ENCODE results near the gene TBP.
"Not testable (repeated sequence)": the region's sequence is repeated elsewhere in the genome, so short reads cannot be mapped to it uniquely, and the experiment has no call there.

The TBP gene

GRCh38 chr6:170554013-170554795, at the start of gene TBP:
TBP (plus strand) TSS chr6:170554369; CDS start chr6:170557030, 2,661 bp downstream.
- H3K36me3 ChIP-seq (ENCODE audit: control insufficient read depth, low read depth, low read length) = peaks cover 19% of the 10 kb centered on the region
- peak within 1 kb of the TSS; percentile 97 for H3K9ac ChIP-seq (ENCODE audit: low read length)
- H3K4me1 ChIP-seq (ENCODE audit: control insufficient read depth, low read depth, low read length) = peaks cover 9% of the 10 kb centered on the region
- no peaks in the 10 kb centered on the region for H3K9me3 ChIP-seq (ENCODE audit: control insufficient read depth, low read depth, low read length)
- H3K27ac ChIP-seq (ENCODE audit: low read length) = peak within 1 kb of the TSS; percentile 34
- H3K4me3 ChIP-seq (ENCODE audit: low read length) = peak within 1 kb of the TSS; percentile 99
- H3K27me3 ChIP-seq (ENCODE audit: control insufficient read depth, insufficient read depth, low read length) = no peaks in the 10 kb centered on the region

- Histone ChIP-seq H3K27me3 (ENCODE audit: control insufficient read depth, insufficient read depth, low read length) (no peaks in the 10 kb centered on the region), H3K27ac (ENCODE audit: low read length) (no peak overlapping the region), H3K4me1 (ENCODE audit: control insufficient read depth, low read depth, low read length) (no peaks in the 10 kb centered on the region), H3K4me3 (ENCODE audit: low read length) (no peak overlapping the region), H3K9me3 (ENCODE audit: control insufficient read depth, low read depth, low read length) (no peaks in the 10 kb centered on the region), H3K36me3 (ENCODE audit: control insufficient read depth, low read depth, low read length) (no peaks in the 10 kb centered on the region), H3K9ac (ENCODE audit: low read length) (no peak overlapping the region)
These were observed 49.7 kb upstream of the TBP start for GRCh38 chr6:170504479-170504878.

GRCh38 chr6:170505306-170505705, 48.9 kb upstream of the TBP start:
- H3K27me3 ChIP-seq (ENCODE audit: control insufficient read depth, insufficient read depth, low read length) = no peaks in the 10 kb centered on the region
- H3K27ac ChIP-seq (ENCODE audit: low read length) = no peak overlapping the region
- no peaks in the 10 kb centered on the region for H3K4me1 ChIP-seq (ENCODE audit: control insufficient read depth, low read depth, low read length)
- H3K36me3 ChIP-seq (ENCODE audit: control insufficient read depth, low read depth, low read length) = no peaks in the 10 kb centered on the region
- H3K4me3 ChIP-seq (ENCODE audit: low read length) = no peak overlapping the region
- no peaks in the 10 kb centered on the region for H3K9me3 ChIP-seq (ENCODE audit: control insufficient read depth, low read depth, low read length)
- no peak overlapping the region for H3K9ac ChIP-seq (ENCODE audit: low read length)

GRCh38 chr6:170506446-170506845, 47.7 kb upstream of the TBP start:
- no peak overlapping the region for H3K9ac ChIP-seq (ENCODE audit: low read length)
- H3K4me3 ChIP-seq (ENCODE audit: low read length) = no peak overlapping the region
- no peaks in the 10 kb centered on the region for H3K36me3 ChIP-seq (ENCODE audit: control insufficient read depth, low read depth, low read length)
- no peak overlapping the region for H3K27ac ChIP-seq (ENCODE audit: low read length)
- no peaks in the 10 kb centered on the region for H3K4me1 ChIP-seq (ENCODE audit: control insufficient read depth, low read depth, low read length)
- H3K9me3 ChIP-seq (ENCODE audit: control insufficient read depth, low read depth, low read length) = no peaks in the 10 kb centered on the region
- no peaks in the 10 kb centered on the region for H3K27me3 ChIP-seq (ENCODE audit: control insufficient read depth, insufficient read depth, low read length)

GRCh38 chr6:170507728-170508127, 46.4 kb upstream of the TBP start:
- H3K4me3 ChIP-seq (ENCODE audit: low read length); H3K9me3 ChIP-seq (ENCODE audit: control insufficient read depth, low read depth, low read length); H3K27me3 ChIP-seq (ENCODE audit: control insufficient read depth, insufficient read depth, low read length); H3K27ac ChIP-seq (ENCODE audit: low read length); H3K4me1 ChIP-seq (ENCODE audit: control insufficient read depth, low read depth, low read length); H3K36me3 ChIP-seq (ENCODE audit: control insufficient read depth, low read depth, low read length); H3K9ac ChIP-seq (ENCODE audit: low read length): not testable (repeated sequence)

- not testable (repeated sequence) for H3K4me3 ChIP-seq (ENCODE audit: low read length); H3K36me3 ChIP-seq (ENCODE audit: control insufficient read depth, low read depth, low read length); H3K9ac ChIP-seq (ENCODE audit: low read length); H3K27ac ChIP-seq (ENCODE audit: low read length); H3K4me1 ChIP-seq (ENCODE audit: control insufficient read depth, low read depth, low read length); H3K9me3 ChIP-seq (ENCODE audit: control insufficient read depth, low read depth, low read length); H3K27me3 ChIP-seq (ENCODE audit: control insufficient read depth, insufficient read depth, low read length)
These were observed 45.9 kb upstream of the TBP start for GRCh38 chr6:170508275-170508674.

GRCh38 chr6:170508892-170509722, 45.1 kb upstream of the TBP start:
- H3K4me3 ChIP-seq (ENCODE audit: low read length); H3K9ac ChIP-seq (ENCODE audit: low read length); H3K4me1 ChIP-seq (ENCODE audit: control insufficient read depth, low read depth, low read length); H3K36me3 ChIP-seq (ENCODE audit: control insufficient read depth, low read depth, low read length); H3K27ac ChIP-seq (ENCODE audit: low read length); H3K9me3 ChIP-seq (ENCODE audit: control insufficient read depth, low read depth, low read length); H3K27me3 ChIP-seq (ENCODE audit: control insufficient read depth, insufficient read depth, low read length): not testable (repeated sequence)

- H3K9me3 ChIP-seq (ENCODE audit: control insufficient read depth, low read depth, low read length) = peaks cover under 1% of the 10 kb centered on the region
- H3K4me1 ChIP-seq (ENCODE audit: control insufficient read depth, low read depth, low read length) = no peaks in the 10 kb centered on the region
- H3K4me3 ChIP-seq (ENCODE audit: low read length) = no peak overlapping the region
- no peak overlapping the region for H3K9ac ChIP-seq (ENCODE audit: low read length)
- H3K27ac ChIP-seq (ENCODE audit: low read length) = no peak overlapping the region
- no peaks in the 10 kb centered on the region for H3K27me3 ChIP-seq (ENCODE audit: control insufficient read depth, insufficient read depth, low read length)
- no peaks in the 10 kb centered on the region for H3K36me3 ChIP-seq (ENCODE audit: control insufficient read depth, low read depth, low read length)
These were observed 44.5 kb upstream of the TBP start for GRCh38 chr6:170509723-170510018.

- no peak overlapping the region for H3K4me3 ChIP-seq (ENCODE audit: low read length)
These were observed 43.5 kb upstream of the TBP start for GRCh38 chr6:170510631-170511030.

GRCh38 chr6:170512249-170512648, 41.9 kb upstream of the TBP start:
- Histone ChIP-seq H3K9ac (ENCODE audit: low read length) (no peak overlapping the region), H3K36me3 (ENCODE audit: control insufficient read depth, low read depth, low read length) (no peaks in the 10 kb centered on the region), H3K27me3 (ENCODE audit: control insufficient read depth, insufficient read depth, low read length) (no peaks in the 10 kb centered on the region), H3K4me3 (ENCODE audit: low read length) (no peak overlapping the region), H3K27ac (ENCODE audit: low read length) (no peak overlapping the region), H3K9me3 (ENCODE audit: control insufficient read depth, low read depth, low read length) (peaks cover 3% of the 10 kb centered on the region), H3K4me1 (ENCODE audit: control insufficient read depth, low read depth, low read length) (no peaks in the 10 kb centered on the region)

More at GRCh38 chr6:170510631-170511030, 43.5 kb upstream of the TBP start:
- H3K9me3 ChIP-seq (ENCODE audit: control insufficient read depth, low read depth, low read length) = peaks cover 3% of the 10 kb centered on the region
- no peaks in the 10 kb centered on the region for H3K27me3 ChIP-seq (ENCODE audit: control insufficient read depth, insufficient read depth, low read length)
- H3K9ac ChIP-seq (ENCODE audit: low read length) = no peak overlapping the region
- no peak overlapping the region for H3K27ac ChIP-seq (ENCODE audit: low read length)
- no peaks in the 10 kb centered on the region for H3K4me1 ChIP-seq (ENCODE audit: control insufficient read depth, low read depth, low read length)
- H3K36me3 ChIP-seq (ENCODE audit: control insufficient read depth, low read depth, low read length) = no peaks in the 10 kb centered on the region

GRCh38 chr6:170514908-170515307, 39.3 kb upstream of the TBP start:
- H3K9me3 ChIP-seq (ENCODE audit: control insufficient read depth, low read depth, low read length) = peaks cover 3% of the 10 kb centered on the region
- no peaks in the 10 kb centered on the region for H3K27me3 ChIP-seq (ENCODE audit: control insufficient read depth, insufficient read depth, low read length)
- no peaks in the 10 kb centered on the region for H3K4me1 ChIP-seq (ENCODE audit: control insufficient read depth, low read depth, low read length)
- no peaks in the 10 kb centered on the region for H3K36me3 ChIP-seq (ENCODE audit: control insufficient read depth, low read depth, low read length)
- no peak overlapping the region for H3K9ac ChIP-seq (ENCODE audit: low read length)
- H3K4me3 ChIP-seq (ENCODE audit: low read length) = no peak overlapping the region
- no peak overlapping the region for H3K27ac ChIP-seq (ENCODE audit: low read length)
